C4-2B (cell line): ENCODE results near the gene BLOC1S4.
"Not testable (repeated sequence)": the region's sequence is repeated elsewhere in the genome, so short reads cannot be mapped to it uniquely, and the experiment has no call there.

Source experiments
- H3K27ac ChIP-seq: fragments of 450-650 bp; 2 replicates; pipeline ENCODE4 v1.5.1; 2017
- CTCF ChIP-seq: fragments of 450-650 bp; conservative IDR thresholded peaks from 2 replicates; pipeline ENCODE4 v1.5.1; 2017; ENCODE audit warnings: mild to moderate bottlenecking
- ZFX ChIP-seq: fragments of 450-650 bp; IDR thresholded peaks from 2 replicates; pipeline ENCODE4 v1.6.1; 2017

Gene BLOC1S4

GRCh38 chr4:6720202-6720699 lies 4.3 kb downstream of the BLOC1S4 start:
- H3K27ac ChIP-seq: no peak overlapping the region
- TF ChIP-seq ZFX: no peak
- peak; percentile 91 for TF ChIP-seq CTCF

GRCh38 chr4:6721121-6721520 lies 5.1 kb downstream of the BLOC1S4 start:
- TF ChIP-seq CTCF (no peak), ZFX (no peak)
- H3K27ac ChIP-seq: no peak overlapping the region

- H3K27ac ChIP-seq: no peak overlapping the region
- TF ChIP-seq CTCF (no peak), ZFX (no peak)
These were observed 6.9 kb downstream of the BLOC1S4 start for GRCh38 chr4:6722891-6723290.

GRCh38 chr4:6723851-6724250 lies 7.9 kb downstream of the BLOC1S4 start:
- TF ChIP-seq CTCF: no peak
- TF ChIP-seq ZFX: no peak
- no peak overlapping the region for H3K27ac ChIP-seq

- no peak overlapping the region for H3K27ac ChIP-seq
- TF ChIP-seq ZFX: no peak
- TF ChIP-seq CTCF: no peak
These were observed 8.6 kb downstream of the BLOC1S4 start for GRCh38 chr4:6724421-6725111.

GRCh38 chr4:6725427-6725961 lies 9.5 kb downstream of the BLOC1S4 start:
- not testable (repeated sequence) for H3K27ac ChIP-seq

- H3K27ac ChIP-seq: no peak overlapping the region
- TF ChIP-seq ZFX (no peak), CTCF (no peak)
These were observed 11.3 kb downstream of the BLOC1S4 start for GRCh38 chr4:6727081-6727942.
